ENCODE results near the gene VPS13D. TPM values are rescaled to one million over a fixed set of nuclear protein-coding genes. Genes with fewer than 3 reads are reported as not detected.

Gene VPS13D
- total RNA-seq, 1 experiment from 2014 or later, result 29.0 TPM

GRCh38 chr1:12435639-12436344, 206.0 kb downstream of the VPS13D start (continued):
- TF ChIP-seq, protein P1, sequence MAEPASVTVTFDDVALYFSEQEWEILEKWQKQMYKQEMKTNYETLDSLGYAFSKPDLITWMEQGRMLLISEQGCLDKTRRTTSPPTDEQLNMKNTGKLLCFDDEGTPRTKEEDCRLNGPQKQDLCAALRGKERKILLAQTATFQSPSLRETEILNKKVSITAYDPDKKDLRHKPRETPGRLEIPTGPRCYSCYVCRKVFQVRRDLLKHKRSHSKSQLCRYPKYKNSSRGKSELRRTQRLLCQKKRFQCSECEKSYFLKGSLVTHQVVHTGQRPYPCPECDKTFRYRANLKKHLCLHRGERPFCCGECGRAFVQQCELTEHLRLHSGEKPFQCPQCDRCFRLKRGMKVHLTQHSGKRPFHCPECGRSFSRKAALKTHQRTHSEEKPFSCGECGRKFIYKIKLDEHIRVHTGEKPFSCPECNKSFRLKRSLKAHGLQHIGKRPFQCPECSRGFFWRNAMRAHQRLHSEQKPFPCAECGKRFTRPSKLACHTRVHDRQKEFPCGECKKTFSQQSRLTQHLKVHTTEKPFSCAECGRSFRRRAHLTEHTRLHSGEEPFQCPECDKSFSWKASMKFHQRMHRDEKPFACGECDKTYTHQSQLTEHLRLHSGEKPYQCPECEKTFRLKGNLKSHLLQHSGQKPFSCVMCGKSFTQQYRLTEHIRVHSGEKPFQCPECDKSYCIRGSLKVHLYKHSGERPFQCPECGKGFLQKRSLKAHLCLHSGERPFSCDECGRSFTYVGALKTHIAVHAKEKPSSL (CRISPR knock-in tag; conservative IDR thresholded peaks at IDR 0.05), result no peak
- no peak for TF ChIP-seq USF1 (CRISPR knock-in tag; IDR thresholded peaks at IDR 0.05)
- TF ChIP-seq, protein P2, sequence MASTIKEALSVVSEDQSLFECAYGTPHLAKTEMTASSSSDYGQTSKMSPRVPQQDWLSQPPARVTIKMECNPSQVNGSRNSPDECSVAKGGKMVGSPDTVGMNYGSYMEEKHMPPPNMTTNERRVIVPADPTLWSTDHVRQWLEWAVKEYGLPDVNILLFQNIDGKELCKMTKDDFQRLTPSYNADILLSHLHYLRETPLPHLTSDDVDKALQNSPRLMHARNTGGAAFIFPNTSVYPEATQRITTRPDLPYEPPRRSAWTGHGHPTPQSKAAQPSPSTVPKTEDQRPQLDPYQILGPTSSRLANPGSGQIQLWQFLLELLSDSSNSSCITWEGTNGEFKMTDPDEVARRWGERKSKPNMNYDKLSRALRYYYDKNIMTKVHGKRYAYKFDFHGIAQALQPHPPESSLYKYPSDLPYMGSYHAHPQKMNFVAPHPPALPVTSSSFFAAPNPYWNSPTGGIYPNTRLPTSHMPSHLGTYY (CRISPR knock-in tag; IDR thresholded peaks at IDR 0.05), result no peak

DNA sequence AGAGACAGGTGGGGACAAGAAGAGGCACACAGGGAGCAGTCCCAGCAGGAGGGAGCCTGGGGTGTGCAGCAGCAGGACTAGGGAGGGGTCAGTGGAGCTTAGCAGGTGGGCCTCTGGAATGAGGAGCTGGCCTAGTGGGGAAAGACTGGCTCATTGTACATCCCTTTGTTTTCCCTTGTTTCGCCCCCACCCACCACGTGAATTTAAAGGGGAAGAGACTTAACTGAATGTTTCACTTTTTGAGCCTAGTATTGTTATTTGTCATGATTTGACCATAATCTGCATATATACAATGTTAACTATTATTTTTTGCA, 206.5 kb downstream of the VPS13D start:
- H3K27me3 Mint-ChIP-seq (ENCODE audit: low read depth), result no peaks in the 10 kb centered on the region
- H3K9me3 Mint-ChIP-seq, result peaks cover 10% of the 10 kb centered on the region
- 0 out of 2 replicates have a peak overlapping the region, but pooled peaks have one; percentile 11 for H3K27ac Mint-ChIP-seq
- no peak for ATAC-seq
- peaks cover 27% of the 10 kb centered on the region for H3K4me1 Mint-ChIP-seq
- no peak overlapping the region for H3K4me3 Mint-ChIP-seq
- ChIA-PET POLR2A (no interaction called here), CTCF (no interaction called here)
- H3K36me3 Mint-ChIP-seq, result peaks cover 12% of the 10 kb centered on the region
- DNase-seq (ENCODE audit: low spot score), result no peak
- TF ChIP-seq MYBL2 (CRISPR knock-in tag; IDR thresholded peaks at IDR 0.05), result no peak
- TF ChIP-seq NFATC4 (CRISPR knock-in tag; IDR thresholded peaks at IDR 0.05), result no peak
- TF ChIP-seq GRHL2 (CRISPR knock-in tag; IDR thresholded peaks at IDR 0.05; ENCODE audit: insufficient replicate concordance, severe bottlenecking), result no peak
- no peak for TF ChIP-seq IRF1 (CRISPR knock-in tag; IDR thresholded peaks at IDR 0.05)
- no peak for TF ChIP-seq SOX15 (CRISPR knock-in tag; IDR thresholded peaks at IDR 0.05)
- TF ChIP-seq FOXJ3 (CRISPR knock-in tag; IDR thresholded peaks at IDR 0.05; ENCODE audit: borderline replicate concordance), result no peak

GRCh38 chr1:12436817-12437599, 207.2 kb downstream of the VPS13D start:
- ATAC-seq, result no peak
- ChIA-PET CTCF (no interaction called here), POLR2A (no interaction called here)
- Mint-ChIP-seq H3K36me3 (peaks cover 12% of the 10 kb centered on the region), H3K27ac (no peak overlapping the region), H3K4me3 (no peak overlapping the region), H3K4me1 (peaks cover 27% of the 10 kb centered on the region), H3K9me3 (peaks cover 10% of the 10 kb centered on the region), H3K27me3 (ENCODE audit: low read depth) (no peaks in the 10 kb centered on the region)
- DNase-seq (ENCODE audit: low spot score), result no peak
- no peak for TF ChIP-seq HMGA2 (CRISPR knock-in tag; IDR thresholded peaks at IDR 0.05)
- TF ChIP-seq NFYB (CRISPR knock-in tag; conservative IDR thresholded peaks at IDR 0.05; ENCODE audit: low read depth), result no peak
- TF ChIP-seq ELF4 (CRISPR knock-in tag; IDR thresholded peaks at IDR 0.05; ENCODE audit: low read depth), result no peak
- no peak for TF ChIP-seq ZBTB21 (CRISPR knock-in tag; IDR thresholded peaks at IDR 0.05; ENCODE audit: borderline replicate concordance)
- no peak for TF ChIP-seq ZNF263 (CRISPR knock-in tag; IDR thresholded peaks at IDR 0.05; ENCODE audit: low read depth)
- no peak for TF ChIP-seq OVOL2 (CRISPR knock-in tag; IDR thresholded peaks at IDR 0.05; ENCODE audit: borderline replicate concordance)
- no peak for TF ChIP-seq IRF1 (CRISPR knock-in tag; IDR thresholded peaks at IDR 0.05)
- TF ChIP-seq SP1 (CRISPR knock-in tag; conservative IDR thresholded peaks at IDR 0.05), result no peak
- TF ChIP-seq, protein P3, sequence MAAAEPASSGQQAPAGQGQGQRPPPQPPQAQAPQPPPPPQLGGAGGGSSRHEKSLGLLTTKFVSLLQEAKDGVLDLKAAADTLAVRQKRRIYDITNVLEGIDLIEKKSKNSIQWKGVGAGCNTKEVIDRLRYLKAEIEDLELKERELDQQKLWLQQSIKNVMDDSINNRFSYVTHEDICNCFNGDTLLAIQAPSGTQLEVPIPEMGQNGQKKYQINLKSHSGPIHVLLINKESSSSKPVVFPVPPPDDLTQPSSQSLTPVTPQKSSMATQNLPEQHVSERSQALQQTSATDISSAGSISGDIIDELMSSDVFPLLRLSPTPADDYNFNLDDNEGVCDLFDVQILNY (CRISPR knock-in tag; IDR thresholded peaks at IDR 0.05), result no peak
- TF ChIP-seq ZSCAN18 (CRISPR knock-in tag; IDR thresholded peaks at IDR 0.05), result no peak
- TF ChIP-seq STAT6 (CRISPR knock-in tag; conservative IDR thresholded peaks at IDR 0.05; ENCODE audit: low read depth), result no peak

Measured in WTC11 (cell line).